GM20000 (cell line): Measurements from ENCODE around the gene CASQ1.

Experiments
- DNase-seq: peaks from one replicate; pipeline ENCODE4 v3.0.0; 2012; ENCODE audit warnings: low spot score
- TF ChIP-seq, protein P1 (sequence below): IDR thresholded peaks from 2 replicates; pipeline ENCODE4 v1.5.1; 2012; ENCODE audit warnings: mild to moderate bottlenecking, control low read depth; ENCODE audit errors: extremely low read depth, missing control alignments

The CASQ1 gene

DNA sequence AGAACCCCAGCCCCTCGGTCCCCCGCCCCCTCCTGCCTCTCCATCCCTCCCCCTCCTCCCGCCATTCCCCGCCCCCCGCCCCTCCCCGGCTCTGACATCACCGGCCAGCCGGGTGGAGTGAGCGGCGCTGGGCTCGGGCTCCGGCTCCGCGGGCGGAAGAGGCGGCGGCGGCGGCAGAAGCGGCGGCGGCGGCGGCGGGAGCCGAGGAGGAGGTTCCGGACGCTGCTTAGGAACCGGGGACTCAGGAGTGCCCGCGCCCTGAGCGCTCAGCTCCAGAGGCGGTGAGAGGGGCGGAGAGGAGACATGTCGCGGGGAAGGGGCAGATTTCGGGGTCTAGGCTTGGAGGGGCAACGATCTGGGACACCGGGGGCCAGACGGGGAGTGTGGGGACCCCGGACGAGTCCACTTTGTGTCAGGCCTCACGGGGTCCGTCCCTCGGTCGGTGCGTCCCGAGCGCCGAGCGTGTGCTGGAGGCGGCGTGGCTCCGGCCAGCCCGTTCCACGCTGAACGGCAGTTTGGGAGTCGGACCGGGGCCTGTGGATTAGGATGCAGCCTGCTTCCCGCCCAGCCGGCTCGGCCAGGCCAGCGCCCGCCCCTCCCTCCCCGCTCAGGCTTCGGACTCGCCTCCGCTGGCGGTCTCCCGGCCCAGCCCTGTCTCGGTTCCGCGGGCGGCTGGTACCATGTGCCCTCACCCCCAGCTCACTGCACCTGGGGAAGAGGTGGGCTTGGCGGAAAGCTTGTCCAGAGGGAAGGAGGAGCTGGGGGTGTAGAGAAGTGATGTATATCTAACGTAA, 15.1 kb downstream of the CASQ1 start, which contains the start of gene PEA15:
TSS of gene PEA15 (plus strand) at position 143 of the 794 bp plus-strand sequence. CDS start 6,161 bp downstream, outside the sequence.
- TF ChIP-seq, protein P1, sequence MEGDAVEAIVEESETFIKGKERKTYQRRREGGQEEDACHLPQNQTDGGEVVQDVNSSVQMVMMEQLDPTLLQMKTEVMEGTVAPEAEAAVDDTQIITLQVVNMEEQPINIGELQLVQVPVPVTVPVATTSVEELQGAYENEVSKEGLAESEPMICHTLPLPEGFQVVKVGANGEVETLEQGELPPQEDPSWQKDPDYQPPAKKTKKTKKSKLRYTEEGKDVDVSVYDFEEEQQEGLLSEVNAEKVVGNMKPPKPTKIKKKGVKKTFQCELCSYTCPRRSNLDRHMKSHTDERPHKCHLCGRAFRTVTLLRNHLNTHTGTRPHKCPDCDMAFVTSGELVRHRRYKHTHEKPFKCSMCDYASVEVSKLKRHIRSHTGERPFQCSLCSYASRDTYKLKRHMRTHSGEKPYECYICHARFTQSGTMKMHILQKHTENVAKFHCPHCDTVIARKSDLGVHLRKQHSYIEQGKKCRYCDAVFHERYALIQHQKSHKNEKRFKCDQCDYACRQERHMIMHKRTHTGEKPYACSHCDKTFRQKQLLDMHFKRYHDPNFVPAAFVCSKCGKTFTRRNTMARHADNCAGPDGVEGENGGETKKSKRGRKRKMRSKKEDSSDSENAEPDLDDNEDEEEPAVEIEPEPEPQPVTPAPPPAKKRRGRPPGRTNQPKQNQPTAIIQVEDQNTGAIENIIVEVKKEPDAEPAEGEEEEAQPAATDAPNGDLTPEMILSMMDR: no peak
- DNase-seq: peak; percentile 92

DNA sequence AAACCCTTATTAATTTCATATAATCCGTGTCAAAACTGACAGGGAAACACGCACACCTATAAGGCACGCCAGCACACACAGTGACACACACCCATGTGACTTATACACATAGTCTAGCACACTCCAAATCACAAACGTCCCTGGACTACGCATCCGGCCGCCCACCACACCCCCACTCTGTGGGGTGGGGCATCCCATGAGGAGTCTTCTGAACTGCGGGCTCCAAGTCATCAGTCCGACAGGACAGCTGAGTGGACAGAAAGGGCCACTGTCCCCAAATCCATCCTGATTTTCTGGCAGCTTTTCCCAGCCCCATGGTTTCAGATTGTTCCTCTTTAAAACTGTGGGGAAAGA, 15.6 kb downstream of the CASQ1 start:
- TF ChIP-seq, protein P1: no peak
- peak; percentile 69 for DNase-seq

DNA sequence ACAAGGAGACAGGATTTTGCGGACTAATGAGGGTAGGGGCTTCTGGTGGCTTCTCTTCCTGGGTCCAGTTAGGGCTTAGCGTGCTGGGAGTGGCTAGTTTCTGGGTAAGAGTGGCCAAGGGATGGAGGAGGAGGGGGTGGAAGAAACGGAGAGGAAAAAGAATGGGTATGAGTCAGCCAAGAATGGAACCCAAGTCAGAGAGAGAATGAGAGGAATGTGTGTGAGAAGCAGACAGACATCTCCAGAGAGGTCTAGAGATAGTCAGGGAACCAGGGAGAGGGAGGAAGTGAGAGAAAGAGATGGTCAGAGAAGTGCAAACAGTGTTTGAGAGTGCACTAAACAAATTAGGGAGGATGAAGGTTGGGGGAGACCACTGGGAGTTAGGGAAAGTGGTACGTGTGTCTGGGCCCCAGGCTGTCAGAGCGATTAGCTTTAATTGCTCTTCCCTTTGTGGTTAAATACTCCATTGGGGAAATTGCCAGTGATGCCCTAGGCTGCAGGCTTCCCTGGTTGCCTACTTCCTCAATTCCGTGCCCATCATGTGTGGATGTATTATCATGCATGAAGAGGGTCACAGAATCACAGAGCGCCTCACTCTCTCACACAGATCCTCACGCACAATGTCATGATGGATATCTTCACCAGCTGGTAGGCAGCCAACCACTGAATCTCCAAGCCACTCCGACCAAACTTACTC, 16.2 kb downstream of the CASQ1 start:
- TF ChIP-seq, protein P1: no peak

DNA sequence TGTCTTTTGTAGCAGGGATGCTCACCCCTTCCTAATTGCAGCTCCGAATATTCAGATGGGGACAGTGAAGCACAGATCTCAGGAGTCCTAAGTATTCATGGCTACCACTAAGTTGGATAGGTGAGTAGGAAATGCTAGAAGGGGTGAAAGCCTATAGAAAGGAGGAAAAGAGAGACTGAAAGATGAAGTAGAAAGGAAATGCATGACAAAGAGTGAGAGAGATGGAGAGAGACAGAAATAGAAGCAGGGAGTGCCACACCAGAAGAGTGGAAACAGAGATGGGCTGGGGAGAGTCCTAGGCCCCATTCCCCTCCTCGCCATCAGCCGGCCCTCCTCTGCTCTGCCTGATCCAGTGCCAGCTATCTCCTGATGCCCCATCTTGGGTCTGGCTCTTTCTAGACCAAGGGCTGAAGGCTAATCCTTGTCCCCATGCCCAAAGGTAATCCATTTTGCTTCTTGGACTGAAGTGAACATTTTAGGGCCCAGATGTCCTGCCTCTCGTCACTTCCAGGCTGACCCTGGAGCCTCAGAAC, 16.8 kb downstream of the CASQ1 start:
- DNase-seq: no peak
- TF ChIP-seq, protein P1: no peak

More for the DNA sequence above, 16.2 kb downstream of the CASQ1 start:
- DNase-seq: peak; percentile 38

DNA sequence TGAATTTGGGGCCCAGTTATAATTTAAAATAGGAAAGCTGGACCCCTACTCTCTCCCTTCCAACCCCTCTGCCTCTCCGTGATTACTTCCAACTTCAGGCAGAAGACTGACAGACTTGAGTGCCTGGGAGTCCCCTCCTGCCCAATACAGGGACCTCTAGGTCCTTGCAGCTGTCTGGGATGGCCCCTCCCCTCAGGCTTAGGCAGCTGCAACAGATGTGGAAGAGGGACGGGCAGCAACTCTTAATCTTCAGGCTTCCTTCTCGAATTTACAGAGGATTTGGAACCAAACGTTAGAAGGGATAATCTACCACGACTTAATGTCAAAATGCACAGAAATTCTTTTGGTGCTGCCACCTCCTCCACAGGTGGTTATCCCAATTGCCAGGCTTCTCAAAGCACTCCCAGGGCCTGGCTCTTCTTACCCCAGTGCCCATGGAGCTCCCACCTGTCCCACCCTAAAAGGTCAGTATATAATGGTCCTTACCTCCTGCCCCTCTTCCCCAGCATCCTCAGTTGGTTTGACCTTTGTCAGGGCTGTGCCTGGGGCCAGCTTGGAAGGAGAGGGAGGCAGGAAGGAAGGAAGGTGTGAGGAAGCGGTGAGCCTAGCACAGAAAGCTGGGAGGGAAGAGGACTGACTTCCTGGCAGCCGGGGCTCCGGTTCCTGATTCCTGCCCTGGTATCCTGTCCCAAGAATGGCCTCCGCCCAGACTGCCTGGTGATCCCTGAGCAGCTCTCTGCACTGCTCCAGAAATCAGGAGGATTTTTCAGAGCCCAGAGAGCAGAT, 17.6 kb downstream of the CASQ1 start:
- DNase-seq: no peak
- TF ChIP-seq, protein P1: no peak

DNA sequence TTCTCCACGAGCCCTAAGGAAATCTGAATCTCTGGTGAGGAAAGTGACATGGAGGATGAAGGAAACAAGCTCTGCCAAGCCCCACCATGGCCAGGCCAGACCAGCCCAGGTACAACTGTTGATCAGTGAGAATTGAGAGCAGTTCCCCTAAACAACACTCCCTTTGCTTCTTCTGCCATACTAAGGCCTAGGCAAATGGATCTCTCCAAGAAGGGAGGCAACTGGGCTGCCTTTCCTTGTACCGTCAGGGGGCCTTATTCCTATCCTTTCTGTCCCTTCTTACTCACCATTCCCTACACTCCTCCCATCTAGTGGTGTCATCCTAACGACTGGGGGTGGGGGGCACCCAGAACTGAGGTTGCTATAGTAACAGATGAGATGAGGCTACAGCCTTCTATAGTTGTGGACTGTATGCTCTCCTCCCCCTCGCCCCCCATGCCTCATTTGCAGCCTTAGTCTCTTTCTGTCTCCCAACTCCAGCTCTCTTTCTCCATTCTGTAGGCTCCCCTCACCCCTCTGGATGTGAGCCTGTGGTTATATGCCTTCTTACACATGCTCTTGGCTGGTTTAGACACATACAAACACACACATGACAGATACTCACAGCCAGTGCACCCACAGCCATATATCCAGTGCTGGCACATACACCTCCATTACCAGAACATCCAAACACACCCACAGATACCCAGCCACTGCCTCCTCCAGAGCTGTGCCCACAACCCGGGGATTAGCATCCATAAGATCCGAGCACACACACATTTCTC, 18.4 kb downstream of the CASQ1 start:
- DNase-seq: no peak
- TF ChIP-seq, protein P1: no peak
